Measurements from ENCODE around the gene CLCN4.

CLCN4 gene

GRCh38 chrX:10246297-10246696 lies 89.5 kb downstream of the CLCN4 start:
- H3K27ac ChIP-seq: no peak overlapping the region
- TF ChIP-seq CTCF (conservative IDR thresholded peaks at IDR 0.05) (no peak), ZFX (IDR thresholded peaks at IDR 0.05) (no peak)

- H3K27ac ChIP-seq: no peak overlapping the region
- TF ChIP-seq ZFX (IDR thresholded peaks at IDR 0.05) (no peak), CTCF (conservative IDR thresholded peaks at IDR 0.05) (no peak)
These were observed 90.1 kb downstream of the CLCN4 start for GRCh38 chrX:10246846-10247245.

- H3K27ac ChIP-seq: no peak overlapping the region
- peak; percentile 30 for TF ChIP-seq CTCF (conservative IDR thresholded peaks at IDR 0.05)
- no peak for TF ChIP-seq ZFX (IDR thresholded peaks at IDR 0.05)
These were observed 98.0 kb downstream of the CLCN4 start for GRCh38 chrX:10254739-10255138.

DNA sequence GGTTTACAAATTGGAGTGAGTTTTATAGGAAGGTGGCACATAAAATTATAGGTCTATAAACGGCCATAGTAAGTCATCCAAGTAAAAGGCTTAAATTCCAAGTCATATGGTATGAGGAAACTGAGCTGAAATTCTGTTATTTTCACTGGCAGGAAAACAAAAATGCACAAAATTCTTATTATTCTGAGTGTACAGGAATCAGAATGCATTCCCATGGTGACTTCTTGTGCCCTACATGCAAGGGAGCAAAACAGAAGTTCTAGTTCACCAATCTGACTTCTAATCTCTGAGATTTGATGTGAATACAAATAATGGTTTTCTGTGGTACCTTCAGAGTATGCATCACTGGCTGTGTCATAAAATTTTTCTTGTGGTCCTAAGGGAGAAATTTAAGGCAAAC lies 102.9 kb downstream of the CLCN4 start:
- H3K27ac ChIP-seq: no peak overlapping the region
- no peak for TF ChIP-seq ZFX (IDR thresholded peaks at IDR 0.05)

DNA sequence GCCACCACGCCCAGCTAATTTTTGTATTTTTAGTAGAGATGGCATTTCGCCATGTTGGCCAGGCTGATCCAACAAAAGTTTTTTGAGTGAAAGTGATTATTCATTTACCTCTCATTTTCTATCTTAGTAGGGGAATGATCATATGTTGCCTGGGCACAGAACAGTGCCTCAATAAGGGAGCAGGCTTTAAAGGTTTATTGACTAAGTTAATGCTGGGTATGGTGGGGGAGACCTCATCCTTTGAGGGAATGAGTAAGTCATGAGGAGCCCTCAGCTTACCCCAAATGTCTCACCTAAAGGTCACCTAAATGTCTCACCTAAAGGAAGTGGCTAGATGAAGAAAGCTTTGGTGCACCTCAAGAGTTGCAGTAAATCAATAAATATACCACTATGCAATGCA lies 109.0 kb downstream of the CLCN4 start:
- H3K27ac ChIP-seq: no peak overlapping the region
- TF ChIP-seq CTCF (conservative IDR thresholded peaks at IDR 0.05) (no peak), ZFX (IDR thresholded peaks at IDR 0.05) (no peak)

GRCh38 chrX:10278716-10279115 lies 121.9 kb downstream of the CLCN4 start:
- TF ChIP-seq ZFX (IDR thresholded peaks at IDR 0.05): no peak
- no peak for TF ChIP-seq CTCF (conservative IDR thresholded peaks at IDR 0.05)
- no peak overlapping the region for H3K27ac ChIP-seq

DNA sequence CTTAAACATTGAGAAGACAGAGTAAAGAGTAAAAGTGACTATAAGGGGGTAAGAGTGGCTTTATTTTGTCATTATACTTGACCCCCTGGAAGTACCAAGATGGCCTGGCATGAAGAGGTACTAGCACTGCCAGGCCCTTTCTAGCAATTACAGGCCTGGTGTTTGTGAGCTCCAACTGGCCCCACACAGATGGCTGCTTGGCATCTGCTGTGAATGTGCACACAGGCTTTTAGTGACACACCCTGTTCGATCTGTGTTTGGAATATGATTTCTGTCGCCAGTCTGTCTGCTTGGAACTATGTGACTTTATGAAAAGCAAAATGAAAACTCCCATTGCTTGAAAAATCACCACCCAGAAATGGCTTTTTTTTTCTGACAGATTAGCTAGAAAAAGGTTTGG lies 123.3 kb downstream of the CLCN4 start:
- H3K27ac ChIP-seq: no peak overlapping the region
- TF ChIP-seq CTCF (conservative IDR thresholded peaks at IDR 0.05) (no peak), ZFX (IDR thresholded peaks at IDR 0.05) (no peak)

GRCh38 chrX:10282490-10282889 lies 125.7 kb downstream of the CLCN4 start:
- no peak for TF ChIP-seq ZFX (IDR thresholded peaks at IDR 0.05)
- no peak for TF ChIP-seq CTCF (conservative IDR thresholded peaks at IDR 0.05)
- H3K27ac ChIP-seq: no peak overlapping the region

All from C4-2B (cell line).